PC-3 (cell line): ENCODE results near the gene BCO1. TPM values are rescaled to one million over a fixed set of nuclear protein-coding genes. Genes with fewer than 3 reads are reported as not detected.
"Not testable (repeated sequence)": the region's sequence is repeated elsewhere in the genome, so short reads cannot be mapped to it uniquely, and the experiment has no call there.

Source experiments
- ATAC-seq: fragments of 200-7000 bp; cut with Tn5 transposase; 2 replicates; pipeline ENCODE4 v1.9.1; 2020; ENCODE audit warnings: mild to moderate bottlenecking, moderate library complexity
- BruUV-seq: library from RNA; stranded (reverse); fragments of 400-500 nt; replicated peaks from 2 replicates; lab custom pipeline; 2021; lab: Mats Ljungman, UMichigan
- CTCF ChIA-PET: fragments of 300-600 bp; sonication (Branson Sonifier 250); formaldehyde crosslinking; loops from one replicate; lab custom pipeline; 2022; ENCODE audit warnings: antibody characterized with exemption; lab: Charles Lee
- POLR2A ChIA-PET: fragments of 300-600 bp; sonication (Branson Sonifier 250); formaldehyde crosslinking; loops from one replicate; lab custom pipeline; 2022; ENCODE audit warnings: antibody characterized with exemption; ENCODE audit not compliant: unreplicated experiment; lab: Charles Lee
- DNase-seq: peaks from one replicate; pipeline ENCODE4 v3.0.0-alpha.2; 2015
- H2AFZ ChIP-seq: fragments of 300-600 bp; sonication (generic); 2 replicates; pipeline ENCODE4 v1.6.0; 2016; ENCODE audit warnings: antibody characterized with exemption, low read length
- H3F3A ChIP-seq: fragments of 300-600 bp; sonication (generic); one replicate; pipeline ENCODE4 v1.6.0; 2017; ENCODE audit warnings: antibody characterized with exemption, low read length, control low read depth, mild to moderate bottlenecking; ENCODE audit not compliant: unreplicated experiment
- H3K27ac ChIP-seq: fragments of 300-600 bp; sonication (generic); 2 replicates; pipeline ENCODE4 v1.5.1; 2016; ENCODE audit warnings: mild to moderate bottlenecking, low read length
- H3K27me3 ChIP-seq: fragments of 300-600 bp; sonication (generic); 2 replicates; pipeline ENCODE4 v1.6.1; 2016; ENCODE audit warnings: low read length, mixed read lengths
- H3K36me3 ChIP-seq: fragments of 300-600 bp; sonication (generic); 2 replicates; pipeline ENCODE4 v1.6.1; 2016; ENCODE audit warnings: low read depth, mixed run types, low read length, mixed read lengths
- H3K4me1 ChIP-seq: fragments of 300-600 bp; sonication (generic); 2 replicates; pipeline ENCODE4 v1.5.1; 2016; ENCODE audit warnings: low read length; ENCODE audit not compliant: insufficient read depth
- H3K4me2 ChIP-seq: fragments of 300-600 bp; sonication (generic); 2 replicates; pipeline ENCODE4 v1.6.0; 2016; ENCODE audit warnings: low read length
- H3K4me3 ChIP-seq: fragments of 300-600 bp; sonication (generic); 2 replicates; pipeline ENCODE4 v1.5.1; 2016; ENCODE audit warnings: mild to moderate bottlenecking, low read length, mixed read lengths
- H3K79me2 ChIP-seq: fragments of 300-600 bp; sonication (generic); 2 replicates; pipeline ENCODE4 v1.6.1; 2017; ENCODE audit warnings: low read length, mixed read lengths
- H3K9ac ChIP-seq: fragments of 300-600 bp; sonication (generic); 2 replicates; pipeline ENCODE4 v1.6.0; 2016; ENCODE audit warnings: mild to moderate bottlenecking, low read length
- H3K9me2 ChIP-seq: fragments of 300-600 bp; sonication (generic); replicated peaks from 2 replicates; pipeline ENCODE4 v1.6.1; 2016; ENCODE audit warnings: mixed run types, low read length, mixed read lengths
- H3K9me3 ChIP-seq: fragments of 300-600 bp; sonication (generic); 2 replicates; pipeline ENCODE4 v1.6.1; 2016; ENCODE audit warnings: low read length, mixed read lengths
- H4K20me1 ChIP-seq: fragments of 300-600 bp; sonication (generic); 2 replicates; pipeline ENCODE4 v1.6.1; 2016; ENCODE audit warnings: low read length, mixed read lengths
- EZH2 ChIP-seq: fragments of 300-600 bp; sonication (generic); IDR thresholded peaks from one replicate; pipeline ENCODE4 v1.6.1; 2017; ENCODE audit warnings: antibody characterized with exemption, mild to moderate bottlenecking, low read length; ENCODE audit not compliant: unreplicated experiment
- EZH2phosphoT487 ChIP-seq: fragments of 300-600 bp; sonication (generic); IDR thresholded peaks from 2 replicates; pipeline ENCODE4 v1.6.1; 2018; ENCODE audit warnings: mild to moderate bottlenecking, antibody characterized with exemption, low read length, borderline replicate concordance
- intact Hi-C: fragments of 100-400 bp; cut with micrococcal nuclease; formaldehyde crosslinking; loops from 2 replicates; pipeline ENCODE4 v1.9.0; 2023
- total RNA-seq: library from RNA; depleted of rRNA; stranded (reverse); fragments of >200 nt; gene quantifications from 2 replicates; pipeline ENCODE4 v1.2.3, GENCODE V29; 2014
- TF ChIP-seq, protein P1 (sequence below): fragments of 300-600 bp; sonication (generic); conservative IDR thresholded peaks from 2 replicates; pipeline ENCODE4 v1.5.1; 2017; ENCODE audit warnings: antibody characterized with exemption, low read depth, mild to moderate bottlenecking, low read length

Gene BCO1
- total RNA-seq, 1 experiment from 2014 or later: not detected

DNA sequence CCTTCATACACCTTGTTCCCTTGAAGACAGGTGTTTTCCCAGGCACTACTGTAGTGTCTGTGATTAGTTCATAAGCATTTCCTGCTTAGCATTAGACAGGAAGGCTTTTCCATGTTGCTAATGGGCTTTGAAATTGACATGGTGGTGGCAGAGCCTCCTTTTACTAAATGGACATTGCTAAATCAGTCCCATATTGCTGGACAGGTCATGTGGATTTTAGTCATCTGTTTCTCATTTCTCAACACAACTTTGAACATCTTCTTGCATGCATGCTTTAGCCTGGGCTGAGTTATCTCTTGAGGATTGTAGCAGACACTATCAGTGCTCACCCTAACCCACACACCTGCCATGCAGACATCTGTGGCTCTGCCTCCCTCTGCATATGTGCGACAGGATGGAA, 13.7 kb upstream of the BCO1 start:
- TF ChIP-seq EZH2 (no peak), EZH2phosphoT487 (no peak)
- TF ChIP-seq, protein P1, sequence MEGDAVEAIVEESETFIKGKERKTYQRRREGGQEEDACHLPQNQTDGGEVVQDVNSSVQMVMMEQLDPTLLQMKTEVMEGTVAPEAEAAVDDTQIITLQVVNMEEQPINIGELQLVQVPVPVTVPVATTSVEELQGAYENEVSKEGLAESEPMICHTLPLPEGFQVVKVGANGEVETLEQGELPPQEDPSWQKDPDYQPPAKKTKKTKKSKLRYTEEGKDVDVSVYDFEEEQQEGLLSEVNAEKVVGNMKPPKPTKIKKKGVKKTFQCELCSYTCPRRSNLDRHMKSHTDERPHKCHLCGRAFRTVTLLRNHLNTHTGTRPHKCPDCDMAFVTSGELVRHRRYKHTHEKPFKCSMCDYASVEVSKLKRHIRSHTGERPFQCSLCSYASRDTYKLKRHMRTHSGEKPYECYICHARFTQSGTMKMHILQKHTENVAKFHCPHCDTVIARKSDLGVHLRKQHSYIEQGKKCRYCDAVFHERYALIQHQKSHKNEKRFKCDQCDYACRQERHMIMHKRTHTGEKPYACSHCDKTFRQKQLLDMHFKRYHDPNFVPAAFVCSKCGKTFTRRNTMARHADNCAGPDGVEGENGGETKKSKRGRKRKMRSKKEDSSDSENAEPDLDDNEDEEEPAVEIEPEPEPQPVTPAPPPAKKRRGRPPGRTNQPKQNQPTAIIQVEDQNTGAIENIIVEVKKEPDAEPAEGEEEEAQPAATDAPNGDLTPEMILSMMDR: no peak

DNA sequence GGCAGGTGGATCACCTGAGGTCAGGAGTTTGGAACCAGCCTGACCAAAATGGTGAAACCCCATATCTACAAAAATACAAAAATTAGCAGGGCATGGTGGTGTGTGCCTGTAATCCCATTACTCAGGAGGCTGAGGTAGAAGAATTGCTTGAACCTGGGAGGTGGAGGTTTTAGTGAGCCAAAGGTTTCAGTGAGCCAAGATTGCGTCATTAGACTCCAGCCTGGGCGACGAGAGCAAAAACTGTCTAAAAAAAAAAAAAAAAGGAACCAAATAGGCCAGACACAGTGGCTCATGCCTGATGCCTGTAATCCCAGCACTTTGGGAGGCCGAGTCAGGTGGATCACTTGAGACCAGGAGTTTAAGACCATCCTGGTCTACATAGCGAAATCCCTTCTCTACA, 12.8 kb upstream of the BCO1 start:
- H3K79me2 ChIP-seq, BruUV-seq, H4K20me1 ChIP-seq, H3F3A ChIP-seq, H3K27ac ChIP-seq, H3K36me3 ChIP-seq, POLR2A ChIA-PET, H3K4me2 ChIP-seq, intact Hi-C loops, H3K9me3 ChIP-seq, H3K4me1 ChIP-seq, CTCF ChIA-PET, H3K9me2 ChIP-seq, H2AFZ ChIP-seq, H3K9ac ChIP-seq, DNase-seq, ATAC-seq, H3K4me3 ChIP-seq: not testable (repeated sequence)
- peaks cover 11% of the 10 kb centered on the region for H3K27me3 ChIP-seq

More for the DNA sequence above, 13.7 kb upstream of the BCO1 start:
- Histone ChIP-seq H3F3A (no peaks in the 10 kb centered on the region), H3K9me2 (no peaks in the 10 kb centered on the region), H4K20me1 (no peaks in the 10 kb centered on the region), H3K4me1 (no peaks in the 10 kb centered on the region), H3K9ac (no peak overlapping the region), H3K36me3 (no peaks in the 10 kb centered on the region), H3K27me3 (peaks cover 5% of the 10 kb centered on the region), H3K9me3 (no peaks in the 10 kb centered on the region), H3K79me2 (no peaks in the 10 kb centered on the region), H3K27ac (no peak overlapping the region), H3K4me3 (no peak overlapping the region), H3K4me2 (no peak overlapping the region), H2AFZ (no peak overlapping the region)
- no TSS peak for BruUV-seq
- intact Hi-C loops: no loop called here
- CTCF ChIA-PET: no interaction called here
- ATAC-seq (no peak), DNase-seq (no peak)
- POLR2A ChIA-PET: no interaction called here

DNA sequence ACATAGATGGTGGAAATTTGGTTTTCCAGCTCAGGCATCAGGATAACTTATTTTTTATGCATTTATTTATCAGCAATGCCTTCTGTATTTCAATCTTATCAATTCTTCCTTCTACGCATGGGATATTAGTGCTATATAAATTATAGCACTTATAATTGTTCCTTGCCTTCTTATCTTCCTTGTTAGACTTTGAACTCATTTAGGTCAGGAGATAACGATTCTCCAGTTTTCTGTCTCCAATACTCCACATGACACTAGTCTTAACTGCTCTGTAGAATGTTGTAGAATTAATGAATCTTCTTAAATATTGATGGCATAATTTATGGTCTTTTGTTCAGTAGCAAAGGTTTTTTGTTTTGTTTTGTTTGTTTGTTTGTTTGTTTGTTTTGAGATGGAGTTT, 10.7 kb upstream of the BCO1 start:
- intact Hi-C loops: no loop called here
- no peaks in the 10 kb centered on the region for H3K9me2 ChIP-seq
- H3K4me3 ChIP-seq: no peak overlapping the region
- H3K27ac ChIP-seq: no peak overlapping the region
- H3K79me2 ChIP-seq: no peaks in the 10 kb centered on the region
- H3F3A ChIP-seq: no peaks in the 10 kb centered on the region
- no peak overlapping the region for H3K9ac ChIP-seq
- POLR2A ChIA-PET: no interaction called here
- no peaks in the 10 kb centered on the region for H3K9me3 ChIP-seq
- no TSS peak for BruUV-seq
- H3K36me3 ChIP-seq: no peaks in the 10 kb centered on the region
- DNase-seq (no peak), ATAC-seq (no peak)
- peaks cover 21% of the 10 kb centered on the region for H3K27me3 ChIP-seq
- H3K4me2 ChIP-seq: no peak overlapping the region
- TF ChIP-seq EZH2phosphoT487 (no peak), EZH2 (no peak)
- TF ChIP-seq, protein P1: no peak
- no peaks in the 10 kb centered on the region for H3K4me1 ChIP-seq
- no peak overlapping the region for H2AFZ ChIP-seq
- H4K20me1 ChIP-seq: no peaks in the 10 kb centered on the region
- CTCF ChIA-PET: no interaction called here
